ENCODE results near the gene SPRED2.

The SPRED2 gene

GRCh38 chr2:65411056-65411795 is 21.2 kb downstream of the SPRED2 start:
- H3K36me3 ChIP-seq (ENCODE audit: insufficient read depth, low read length): no peaks in the 10 kb centered on the region
- H3K9ac ChIP-seq (ENCODE audit: low read depth, low read length): no peak overlapping the region
- no peak overlapping the region for H3K27ac ChIP-seq (ENCODE audit: low read depth, low read length)
- WGBS: 78% methylated on average over 4 of the region's 7 CpGs
- no peak overlapping the region for H3K4me3 ChIP-seq (ENCODE audit: low read length)
- no peaks in the 10 kb centered on the region for H3K9me3 ChIP-seq (ENCODE audit: insufficient read depth, low read depth, low read length)
- peaks cover 56% of the 10 kb centered on the region for H3K4me1 ChIP-seq (ENCODE audit: insufficient read depth, low read length)
- H3K27me3 ChIP-seq (ENCODE audit: insufficient read depth, low read length): no peaks in the 10 kb centered on the region

- Histone ChIP-seq H3K4me1 (ENCODE audit: insufficient read depth, low read length) (peaks cover 65% of the 10 kb centered on the region), H3K4me3 (ENCODE audit: low read length) (no peak overlapping the region), H3K9ac (ENCODE audit: low read depth, low read length) (no peak overlapping the region), H3K36me3 (ENCODE audit: insufficient read depth, low read length) (no peaks in the 10 kb centered on the region), H3K27me3 (ENCODE audit: insufficient read depth, low read length) (no peaks in the 10 kb centered on the region), H3K27ac (ENCODE audit: low read depth, low read length) (no peak overlapping the region), H3K9me3 (ENCODE audit: insufficient read depth, low read depth, low read length) (no peaks in the 10 kb centered on the region)
- WGBS: 88% methylated on average over 1 of the region's 2 CpGs
These were observed 23.4 kb downstream of the SPRED2 start for GRCh38 chr2:65409045-65409444.

GRCh38 chr2:65407240-65407639 is 25.2 kb downstream of the SPRED2 start:
- 91% methylated on average over 2 of the region's 2 CpGs for WGBS
- Histone ChIP-seq H3K4me1 (ENCODE audit: insufficient read depth, low read length) (peaks cover 49% of the 10 kb centered on the region), H3K9ac (ENCODE audit: low read depth, low read length) (no peak overlapping the region), H3K4me3 (ENCODE audit: low read length) (no peak overlapping the region), H3K36me3 (ENCODE audit: insufficient read depth, low read length) (no peaks in the 10 kb centered on the region), H3K9me3 (ENCODE audit: insufficient read depth, low read depth, low read length) (no peaks in the 10 kb centered on the region), H3K27ac (ENCODE audit: low read depth, low read length) (no peak overlapping the region), H3K27me3 (ENCODE audit: insufficient read depth, low read length) (no peaks in the 10 kb centered on the region)

GRCh38 chr2:65404988-65405697 is 27.3 kb downstream of the SPRED2 start:
- no peak overlapping the region for H3K9ac ChIP-seq (ENCODE audit: low read depth, low read length)
- 69% methylated on average over 10 of the region's 10 CpGs for WGBS
- no peak overlapping the region for H3K4me3 ChIP-seq (ENCODE audit: low read length)
- peaks cover 33% of the 10 kb centered on the region for H3K4me1 ChIP-seq (ENCODE audit: insufficient read depth, low read length)
- no peaks in the 10 kb centered on the region for H3K9me3 ChIP-seq (ENCODE audit: insufficient read depth, low read depth, low read length)
- H3K27me3 ChIP-seq (ENCODE audit: insufficient read depth, low read length): no peaks in the 10 kb centered on the region
- H3K36me3 ChIP-seq (ENCODE audit: insufficient read depth, low read length): no peaks in the 10 kb centered on the region
- H3K27ac ChIP-seq (ENCODE audit: low read depth, low read length): no peak overlapping the region

- WGBS: 74% methylated on average over 5 of the region's 5 CpGs
These were observed 28.9 kb downstream of the SPRED2 start for GRCh38 chr2:65403529-65403915.

GRCh38 chr2:65402780-65403528 is 29.4 kb downstream of the SPRED2 start:
- H3K27ac ChIP-seq (ENCODE audit: low read depth, low read length): no peak overlapping the region
- 87% methylated on average over 8 of the region's 8 CpGs for WGBS
- H3K27me3 ChIP-seq (ENCODE audit: insufficient read depth, low read length): no peaks in the 10 kb centered on the region
- no peaks in the 10 kb centered on the region for H3K9me3 ChIP-seq (ENCODE audit: insufficient read depth, low read depth, low read length)
- H3K4me3 ChIP-seq (ENCODE audit: low read length): no peak overlapping the region
- H3K36me3 ChIP-seq (ENCODE audit: insufficient read depth, low read length): no peaks in the 10 kb centered on the region
- no peak overlapping the region for H3K9ac ChIP-seq (ENCODE audit: low read depth, low read length)
- peaks cover 33% of the 10 kb centered on the region for H3K4me1 ChIP-seq (ENCODE audit: insufficient read depth, low read length)

More at GRCh38 chr2:65403529-65403915, 28.9 kb downstream of the SPRED2 start:
- H3K27me3 ChIP-seq (ENCODE audit: insufficient read depth, low read length): no peaks in the 10 kb centered on the region
- no peak overlapping the region for H3K4me3 ChIP-seq (ENCODE audit: low read length)
- no peaks in the 10 kb centered on the region for H3K9me3 ChIP-seq (ENCODE audit: insufficient read depth, low read depth, low read length)
- H3K9ac ChIP-seq (ENCODE audit: low read depth, low read length): no peak overlapping the region
- H3K4me1 ChIP-seq (ENCODE audit: insufficient read depth, low read length): peaks cover 33% of the 10 kb centered on the region
- no peaks in the 10 kb centered on the region for H3K36me3 ChIP-seq (ENCODE audit: insufficient read depth, low read length)
- H3K27ac ChIP-seq (ENCODE audit: low read depth, low read length): no peak overlapping the region

- no peaks in the 10 kb centered on the region for H3K27me3 ChIP-seq (ENCODE audit: insufficient read depth, low read length)
- peaks cover 27% of the 10 kb centered on the region for H3K4me1 ChIP-seq (ENCODE audit: insufficient read depth, low read length)
- 93% methylated on average over 2 of the region's 2 CpGs for WGBS
- no peak overlapping the region for H3K27ac ChIP-seq (ENCODE audit: low read depth, low read length)
- H3K4me3 ChIP-seq (ENCODE audit: low read length): no peak overlapping the region
- no peaks in the 10 kb centered on the region for H3K36me3 ChIP-seq (ENCODE audit: insufficient read depth, low read length)
- no peak overlapping the region for H3K9ac ChIP-seq (ENCODE audit: low read depth, low read length)
- H3K9me3 ChIP-seq (ENCODE audit: insufficient read depth, low read depth, low read length): no peaks in the 10 kb centered on the region
These were observed 30.1 kb downstream of the SPRED2 start for GRCh38 chr2:65402323-65402722.

GRCh38 chr2:65397122-65397521 is 35.3 kb downstream of the SPRED2 start:
- no peak overlapping the region for H3K27ac ChIP-seq (ENCODE audit: low read depth, low read length)
- no peak overlapping the region for H3K4me3 ChIP-seq (ENCODE audit: low read length)
- H3K9ac ChIP-seq (ENCODE audit: low read depth, low read length): no peak overlapping the region
- H3K36me3 ChIP-seq (ENCODE audit: insufficient read depth, low read length): no peaks in the 10 kb centered on the region
- 87% methylated on average over 2 of the region's 2 CpGs for WGBS
- no peaks in the 10 kb centered on the region for H3K9me3 ChIP-seq (ENCODE audit: insufficient read depth, low read depth, low read length)
- peaks cover 5% of the 10 kb centered on the region for H3K4me1 ChIP-seq (ENCODE audit: insufficient read depth, low read length)
- H3K27me3 ChIP-seq (ENCODE audit: insufficient read depth, low read length): no peaks in the 10 kb centered on the region

GRCh38 chr2:65396348-65397026 is 35.9 kb downstream of the SPRED2 start:
- Histone ChIP-seq H3K4me3 (ENCODE audit: low read length) (no peak overlapping the region), H3K9ac (ENCODE audit: low read depth, low read length) (no peak overlapping the region), H3K36me3 (ENCODE audit: insufficient read depth, low read length) (no peaks in the 10 kb centered on the region), H3K27me3 (ENCODE audit: insufficient read depth, low read length) (no peaks in the 10 kb centered on the region), H3K4me1 (ENCODE audit: insufficient read depth, low read length) (peaks cover 5% of the 10 kb centered on the region), H3K27ac (ENCODE audit: low read depth, low read length) (no peak overlapping the region), H3K9me3 (ENCODE audit: insufficient read depth, low read depth, low read length) (no peaks in the 10 kb centered on the region)
- 94% methylated on average over 7 of the region's 7 CpGs for WGBS

- H3K36me3 ChIP-seq (ENCODE audit: insufficient read depth, low read length): no peaks in the 10 kb centered on the region
- no peaks in the 10 kb centered on the region for H3K9me3 ChIP-seq (ENCODE audit: insufficient read depth, low read depth, low read length)
- WGBS: 95% methylated on average over 5 of the region's 5 CpGs
- no peak overlapping the region for H3K27ac ChIP-seq (ENCODE audit: low read depth, low read length)
- peaks cover 5% of the 10 kb centered on the region for H3K4me1 ChIP-seq (ENCODE audit: insufficient read depth, low read length)
- H3K4me3 ChIP-seq (ENCODE audit: low read length): no peak overlapping the region
- H3K27me3 ChIP-seq (ENCODE audit: insufficient read depth, low read length): no peaks in the 10 kb centered on the region
- H3K9ac ChIP-seq (ENCODE audit: low read depth, low read length): no peak overlapping the region
These were observed 36.6 kb downstream of the SPRED2 start for GRCh38 chr2:65395621-65396347.
